ENCODE data around the gene OGFOD3.

- TF ChIP-seq, protein P1, sequence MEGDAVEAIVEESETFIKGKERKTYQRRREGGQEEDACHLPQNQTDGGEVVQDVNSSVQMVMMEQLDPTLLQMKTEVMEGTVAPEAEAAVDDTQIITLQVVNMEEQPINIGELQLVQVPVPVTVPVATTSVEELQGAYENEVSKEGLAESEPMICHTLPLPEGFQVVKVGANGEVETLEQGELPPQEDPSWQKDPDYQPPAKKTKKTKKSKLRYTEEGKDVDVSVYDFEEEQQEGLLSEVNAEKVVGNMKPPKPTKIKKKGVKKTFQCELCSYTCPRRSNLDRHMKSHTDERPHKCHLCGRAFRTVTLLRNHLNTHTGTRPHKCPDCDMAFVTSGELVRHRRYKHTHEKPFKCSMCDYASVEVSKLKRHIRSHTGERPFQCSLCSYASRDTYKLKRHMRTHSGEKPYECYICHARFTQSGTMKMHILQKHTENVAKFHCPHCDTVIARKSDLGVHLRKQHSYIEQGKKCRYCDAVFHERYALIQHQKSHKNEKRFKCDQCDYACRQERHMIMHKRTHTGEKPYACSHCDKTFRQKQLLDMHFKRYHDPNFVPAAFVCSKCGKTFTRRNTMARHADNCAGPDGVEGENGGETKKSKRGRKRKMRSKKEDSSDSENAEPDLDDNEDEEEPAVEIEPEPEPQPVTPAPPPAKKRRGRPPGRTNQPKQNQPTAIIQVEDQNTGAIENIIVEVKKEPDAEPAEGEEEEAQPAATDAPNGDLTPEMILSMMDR (IDR thresholded peaks at IDR 0.05) = no peak
- TF ChIP-seq POLR2AphosphoS5 (IDR thresholded peaks at IDR 0.05) = no peak
Observed at GRCh38 chr17:82407255-82407654, 11.1 kb downstream of the OGFOD3 start.

Data from stomach (tissue), 4 donors.